Subcutaneous abdominal adipose tissue (tissue), 5 donors: ENCODE results near the gene TSSK3.

Experiments used
- H3K27ac ChIP-seq: one replicate; pipeline ENCODE4 v1.7.0; 2013; ENCODE audit warnings: low read depth, mild to moderate bottlenecking, inconsistent platforms, low read length, moderate library complexity
- H3K27me3 ChIP-seq, 5 donors: one replicate each; pipeline ENCODE4 v1.7.0; 2013; ENCODE audit warnings: low read length in 5 of 5, inconsistent platforms in 1 of 5; ENCODE audit not compliant: control insufficient read depth in 5 of 5, insufficient read depth in 4 of 5
- H3K36me3 ChIP-seq, 5 donors: one replicate each; pipeline ENCODE4 v1.7.0; 2013; ENCODE audit warnings: low read length in 5 of 5; ENCODE audit not compliant: control insufficient read depth in 5 of 5, insufficient read depth in 5 of 5
- H3K4me1 ChIP-seq, 5 donors: one replicate each; pipeline ENCODE4 v1.7.0; 2013; ENCODE audit warnings: low read length in 5 of 5, mild to moderate bottlenecking in 3 of 5, moderate library complexity in 1 of 5; ENCODE audit not compliant: control insufficient read depth in 5 of 5, insufficient read depth in 5 of 5
- H3K4me3 ChIP-seq, 5 donors: one replicate each; pipeline ENCODE4 v1.7.0; 2013; ENCODE audit warnings: low read length in 5 of 5, low read depth in 1 of 5
- H3K9ac ChIP-seq, 5 donors: one replicate each; pipeline ENCODE4 v1.7.0; 2013; ENCODE audit warnings: low read length in 5 of 5, mild to moderate bottlenecking in 4 of 5, moderate library complexity in 3 of 5
- H3K9me3 ChIP-seq, 5 donors: one replicate each; pipeline ENCODE4 v1.7.0; 2013; ENCODE audit warnings: low read length in 5 of 5; ENCODE audit not compliant: control insufficient read depth in 5 of 5
- donor health status: healthy.
- donor health status: healthy.
- donor health status: healthy.
- donor health status: healthy.
- donor health status: healthy.

The TSSK3 gene

DNA sequence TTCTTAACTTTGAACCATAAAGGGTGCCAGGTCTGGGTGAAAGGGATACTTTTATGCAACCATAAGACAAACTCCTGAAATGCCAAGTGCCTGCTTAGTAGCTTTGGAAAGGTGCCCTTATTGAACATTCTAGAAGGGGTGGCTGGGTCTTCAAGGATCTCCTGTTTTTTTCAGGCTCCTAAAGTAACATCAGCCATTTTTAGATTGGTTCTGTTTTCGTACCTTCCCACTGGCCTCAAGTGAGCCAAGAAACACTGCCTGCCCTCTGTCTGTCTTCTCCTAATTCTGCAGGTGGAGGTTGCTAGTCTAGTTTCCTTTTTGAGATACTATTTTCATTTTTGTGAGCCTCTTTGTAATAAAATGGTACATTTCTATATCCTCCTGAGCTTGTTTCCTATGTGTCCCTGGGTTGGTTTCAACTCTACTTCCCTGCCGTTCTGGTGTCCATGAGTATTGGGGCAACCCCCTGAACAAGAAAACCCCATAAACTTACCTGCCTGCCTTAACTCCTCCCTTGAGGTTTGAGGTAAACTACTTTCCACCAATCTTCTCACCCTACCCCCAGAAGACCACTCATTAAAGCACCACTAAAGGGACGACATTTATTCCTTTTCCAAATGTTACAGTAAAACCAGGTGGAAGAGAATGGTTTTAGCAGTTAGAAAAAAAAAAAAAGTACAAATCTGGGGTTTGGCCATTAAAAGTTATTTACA, 28.9 kb upstream of the TSSK3 start:
- Histone ChIP-seq H3K9ac (peak overlapping the region in 1 of 5 donors; percentile 26), H3K4me1 (peaks cover 0 to 36% (median 32%) of the 10 kb centered on the region in 5 donors), H3K27me3 (peaks cover 0 to 2% (median 0%) of the 10 kb centered on the region in 5 donors), H3K9me3 (no peaks in the 10 kb centered on the region), H3K36me3 (peaks cover 0 to 51% (median 36%) of the 10 kb centered on the region in 5 donors), H3K27ac (no peak overlapping the region), H3K4me3 (no peak overlapping the region)

GRCh38 chr1:32334274-32334861, 28.0 kb upstream of the TSSK3 start:
- Histone ChIP-seq H3K4me1 (peaks cover 0 to 41% (median 32%) of the 10 kb centered on the region in 5 donors), H3K9ac (peak overlapping the region in 1 of 5 donors; percentile 28), H3K9me3 (no peaks in the 10 kb centered on the region), H3K27ac (no peak overlapping the region), H3K4me3 (peak overlapping the region in 3 of 5 donors; percentile 48 to 65 (median 63)), H3K36me3 (peaks cover 0 to 41% (median 26%) of the 10 kb centered on the region in 5 donors), H3K27me3 (peaks cover 0 to 2% (median 0%) of the 10 kb centered on the region in 5 donors)

DNA sequence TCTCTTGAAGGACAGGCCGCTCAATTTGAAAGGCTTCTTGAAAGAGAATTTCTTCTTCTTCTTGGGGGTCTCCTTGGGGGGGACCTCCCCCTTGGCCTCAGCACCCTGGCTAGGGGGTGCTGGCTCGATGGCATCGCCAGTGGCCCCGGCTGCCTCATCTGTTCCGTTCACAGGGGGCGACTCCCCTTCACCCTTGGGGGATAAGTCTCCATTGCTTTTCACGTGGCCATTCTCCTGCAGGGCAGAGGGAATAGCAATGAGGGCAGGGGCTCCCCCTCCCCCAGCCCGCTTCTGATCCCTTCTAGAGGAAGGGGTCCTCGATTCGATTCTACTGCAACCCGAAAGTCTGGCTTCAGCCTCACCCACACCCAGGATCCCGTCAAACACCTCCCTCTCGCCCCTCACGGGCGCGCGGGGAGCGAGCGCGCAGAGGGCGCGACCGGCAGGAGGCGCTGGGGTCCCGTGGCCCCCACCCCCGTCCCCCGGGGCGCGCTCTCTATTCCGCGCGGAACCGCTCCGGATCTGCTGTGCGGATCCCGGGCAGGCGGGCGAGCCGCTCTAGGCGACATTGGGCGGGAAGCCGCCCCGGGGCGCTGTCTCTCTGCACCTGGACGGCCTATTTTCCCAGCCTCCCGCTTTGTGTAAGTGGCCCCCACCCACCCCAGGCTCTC, 27.3 kb upstream of the TSSK3 start:
- peak overlapping the region in 2 of 5 donors; percentile 63 to 69 for H3K9ac ChIP-seq
- H3K9me3 ChIP-seq, result no peaks in the 10 kb centered on the region
- peak overlapping the region; percentile 48 to 65 (median 58) for H3K4me3 ChIP-seq
- peaks cover 0 to 36% (median 22%) of the 10 kb centered on the region in 5 donors for H3K36me3 ChIP-seq
- peaks cover 0 to 41% (median 32%) of the 10 kb centered on the region in 5 donors for H3K4me1 ChIP-seq
- H3K27ac ChIP-seq, result no peak overlapping the region
- H3K27me3 ChIP-seq, result peaks cover 0 to 2% (median 0%) of the 10 kb centered on the region in 5 donors

DNA sequence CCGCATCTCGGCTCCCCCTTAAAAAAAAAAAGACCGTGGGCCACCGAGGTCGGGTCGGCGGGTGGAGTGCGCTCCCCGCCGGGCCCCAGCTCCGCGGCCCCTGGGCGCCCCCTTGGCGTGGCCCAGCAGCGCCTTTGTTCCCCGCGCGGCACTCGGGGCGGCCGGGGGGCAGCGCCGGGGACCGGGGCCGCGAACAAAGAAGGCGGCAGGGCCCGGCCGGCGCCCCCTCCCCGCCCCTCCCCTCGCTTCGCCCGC, 26.9 kb upstream of the TSSK3 start:
- peaks cover 0 to 2% (median 0%) of the 10 kb centered on the region in 5 donors for H3K27me3 ChIP-seq
- peak overlapping the region in 1 of 5 donors; percentile 63 for H3K9ac ChIP-seq
- no peak overlapping the region for H3K27ac ChIP-seq
- peaks cover 0 to 41% (median 32%) of the 10 kb centered on the region in 5 donors for H3K4me1 ChIP-seq
- no peaks in the 10 kb centered on the region for H3K9me3 ChIP-seq
- H3K4me3 ChIP-seq, result peak overlapping the region in 4 of 5 donors; percentile 51 to 65 (median 60)
- H3K36me3 ChIP-seq, result peaks cover 0 to 31% (median 22%) of the 10 kb centered on the region in 5 donors

GRCh38 chr1:32335790-32336590, 26.3 kb upstream of the TSSK3 start, which contains the start of gene MARCKSL1:
TSS of gene MARCKSL1 (minus strand) at chr1:32336233. CDS start at chr1:32336033, 200 bp downstream.
- Histone ChIP-seq H3K4me3 (peak within 1 kb of the TSS; percentile 51 to 65 (median 58)), H3K9me3 (no peaks in the 10 kb centered on the region), H3K27me3 (peaks cover 0 to 2% (median 0%) of the 10 kb centered on the region in 5 donors), H3K36me3 (peaks cover 0 to 26% (median 19%) of the 10 kb centered on the region in 5 donors), H3K4me1 (peaks cover 0 to 41% (median 32%) of the 10 kb centered on the region in 5 donors), H3K27ac (no peak within 1 kb of the TSS), H3K9ac (peak within 1 kb of the TSS in 2 of 5 donors; percentile 69 to 71)

- Histone ChIP-seq H3K9me3 (no peaks in the 10 kb centered on the region), H3K4me3 (peak overlapping the region in 3 of 5 donors; percentile 50 to 65 (median 54)), H3K9ac (no peak overlapping the region), H3K27ac (no peak overlapping the region), H3K36me3 (peaks cover 0 to 20% (median 14%) of the 10 kb centered on the region in 5 donors), H3K27me3 (peaks cover 0 to 2% (median 0%) of the 10 kb centered on the region in 5 donors), H3K4me1 (peaks cover 0 to 41% (median 32%) of the 10 kb centered on the region in 5 donors)
Observed at GRCh38 chr1:32336591-32336932, 25.8 kb upstream of the TSSK3 start.

- Histone ChIP-seq H3K4me3 (no peak overlapping the region), H3K27ac (no peak overlapping the region)
Observed at GRCh38 chr1:32336963-32337675, 25.2 kb upstream of the TSSK3 start.

GRCh38 chr1:32337855-32338636, 24.3 kb upstream of the TSSK3 start:
- peaks cover 0 to 2% (median 0%) of the 10 kb centered on the region in 5 donors for H3K27me3 ChIP-seq
- peaks cover 0 to 7% (median 0%) of the 10 kb centered on the region in 5 donors for H3K36me3 ChIP-seq
- no peak overlapping the region for H3K4me3 ChIP-seq
- H3K4me1 ChIP-seq, result peaks cover 0 to 41% (median 32%) of the 10 kb centered on the region in 5 donors
- H3K9me3 ChIP-seq, result no peaks in the 10 kb centered on the region
- no peak overlapping the region for H3K9ac ChIP-seq
- no peak overlapping the region for H3K27ac ChIP-seq

More at GRCh38 chr1:32336963-32337675, 25.2 kb upstream of the TSSK3 start:
- Histone ChIP-seq H3K27me3 (peaks cover 0 to 2% (median 0%) of the 10 kb centered on the region in 5 donors), H3K9me3 (no peaks in the 10 kb centered on the region), H3K36me3 (peaks cover 0 to 15% (median 8%) of the 10 kb centered on the region in 5 donors), H3K4me1 (peaks cover 0 to 41% (median 32%) of the 10 kb centered on the region in 5 donors), H3K9ac (no peak overlapping the region)
